Omental fat pad (tissue), 4 donors: ENCODE results near the gene SREBF1. TPM values are rescaled to one million over a fixed set of nuclear protein-coding genes. Genes with fewer than 3 reads are reported as not detected.

Experiments used
- ATAC-seq: fragments of 150-250 bp; one replicate; pipeline ENCODE4 v1.9.1; 2016; ENCODE audit warnings: mild to moderate bottlenecking, moderate library complexity; ENCODE audit not compliant: low FRiP score
- DNase-seq: peaks from one replicate; pipeline ENCODE4 v3.0.0-alpha.2; 2019; ENCODE audit warnings: low spot score
- total RNA-seq, 4 donors: library from RNA; depleted of rRNA; stranded (reverse); fragments of >200 nt; gene quantifications; one replicate each; pipeline ENCODE4 v1.1.0, GENCODE V29; 2016
- TF ChIP-seq, protein P1 (sequence below), 3 donors: fragments of 450-650 bp; IDR thresholded peaks; one replicate each; pipeline ENCODE4 v1.5.1; 2016 to 2017; ENCODE audit warnings: antibody characterized with exemption in 3 of 3, mild to moderate bottlenecking in 3 of 3, moderate library complexity in 2 of 3

Gene SREBF1
- total RNA-seq, 4 donors from 2014 or later, result 18.5 to 118 (median 31.2) TPM

DNA sequence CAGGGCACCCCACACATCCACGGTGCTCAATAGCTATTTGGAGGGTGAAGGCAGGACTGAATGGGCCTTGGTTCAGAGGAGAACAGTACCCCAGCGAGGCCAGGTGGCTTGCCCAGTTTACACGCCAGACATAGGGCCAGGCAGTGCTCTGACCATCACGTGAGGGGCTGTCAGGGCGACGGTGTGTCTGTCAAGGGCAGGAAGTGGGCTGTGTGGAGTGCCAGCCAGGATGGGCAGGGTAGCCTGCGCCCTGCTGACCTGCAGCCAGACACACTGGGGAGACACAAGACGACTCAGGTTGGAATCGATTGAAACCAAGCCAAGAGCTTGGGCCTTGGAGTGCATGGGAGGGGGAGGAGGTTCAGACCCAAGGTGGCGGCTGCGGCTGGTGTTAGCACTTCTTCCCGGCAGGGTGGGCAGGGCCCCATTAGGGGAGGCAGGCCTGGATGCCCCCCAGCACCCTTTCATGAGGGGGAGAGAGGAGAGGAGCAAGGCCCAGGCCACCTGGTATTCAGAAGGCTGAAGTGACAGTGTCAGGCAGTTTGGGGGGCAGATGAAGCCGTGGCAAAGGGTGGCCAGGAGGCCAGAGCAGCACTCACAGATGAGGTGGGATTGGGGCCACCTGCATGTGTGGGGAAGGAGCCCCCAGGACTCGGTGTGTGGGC lies 68.2 kb downstream of the SREBF1 start:
- TF ChIP-seq, protein P1, sequence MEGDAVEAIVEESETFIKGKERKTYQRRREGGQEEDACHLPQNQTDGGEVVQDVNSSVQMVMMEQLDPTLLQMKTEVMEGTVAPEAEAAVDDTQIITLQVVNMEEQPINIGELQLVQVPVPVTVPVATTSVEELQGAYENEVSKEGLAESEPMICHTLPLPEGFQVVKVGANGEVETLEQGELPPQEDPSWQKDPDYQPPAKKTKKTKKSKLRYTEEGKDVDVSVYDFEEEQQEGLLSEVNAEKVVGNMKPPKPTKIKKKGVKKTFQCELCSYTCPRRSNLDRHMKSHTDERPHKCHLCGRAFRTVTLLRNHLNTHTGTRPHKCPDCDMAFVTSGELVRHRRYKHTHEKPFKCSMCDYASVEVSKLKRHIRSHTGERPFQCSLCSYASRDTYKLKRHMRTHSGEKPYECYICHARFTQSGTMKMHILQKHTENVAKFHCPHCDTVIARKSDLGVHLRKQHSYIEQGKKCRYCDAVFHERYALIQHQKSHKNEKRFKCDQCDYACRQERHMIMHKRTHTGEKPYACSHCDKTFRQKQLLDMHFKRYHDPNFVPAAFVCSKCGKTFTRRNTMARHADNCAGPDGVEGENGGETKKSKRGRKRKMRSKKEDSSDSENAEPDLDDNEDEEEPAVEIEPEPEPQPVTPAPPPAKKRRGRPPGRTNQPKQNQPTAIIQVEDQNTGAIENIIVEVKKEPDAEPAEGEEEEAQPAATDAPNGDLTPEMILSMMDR (IDR thresholded peaks at IDR 0.05), result no peak
- DNase-seq (no peak), ATAC-seq (no peak)

- TF ChIP-seq, protein P1 (IDR thresholded peaks at IDR 0.05), result no peak
- ATAC-seq, result no peak
- no peak for DNase-seq
Observed at GRCh38 chr17:17767887-17768418, 68.8 kb downstream of the SREBF1 start.

GRCh38 chr17:17767154-17767869 lies 69.5 kb downstream of the SREBF1 start:
- ATAC-seq (no peak), DNase-seq (no peak)
- TF ChIP-seq, protein P1 (IDR thresholded peaks at IDR 0.05), result no peak

DNA sequence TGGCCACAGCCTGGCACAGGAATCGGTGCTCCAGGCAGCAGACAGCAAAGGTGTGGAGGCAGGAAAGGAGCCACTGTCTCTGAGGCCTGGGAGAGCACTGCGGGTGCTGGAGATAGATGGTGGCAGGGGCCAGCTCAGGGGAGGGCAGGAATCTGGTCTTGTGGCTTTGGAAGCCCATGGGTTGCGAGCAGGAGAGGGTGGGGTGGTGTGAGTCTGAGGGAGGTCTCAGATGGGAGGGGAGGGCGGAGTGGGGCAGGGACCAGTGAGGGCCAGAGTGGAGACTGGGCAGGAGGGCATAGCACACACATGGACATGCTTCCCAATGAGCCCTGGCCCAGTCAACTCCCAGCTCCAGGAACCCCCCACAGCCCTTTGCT lies 70.1 kb downstream of the SREBF1 start:
- DNase-seq (no peak), ATAC-seq (no peak)
- TF ChIP-seq, protein P1 (IDR thresholded peaks at IDR 0.05), result no peak

GRCh38 chr17:17766077-17766743 lies 70.6 kb downstream of the SREBF1 start:
- TF ChIP-seq, protein P1 (IDR thresholded peaks at IDR 0.05), result no peak
- no peak for ATAC-seq
- no peak for DNase-seq

- DNase-seq (no peak), ATAC-seq (no peak)
- TF ChIP-seq, protein P1 (IDR thresholded peaks at IDR 0.05), result no peak
Observed at GRCh38 chr17:17765359-17766076, 71.3 kb downstream of the SREBF1 start.
